ENCODE measurements around the gene OR2T27. TPM values are rescaled to one million over a fixed set of nuclear protein-coding genes. Genes with fewer than 3 reads are reported as not detected.
"Not testable (repeated sequence)": the region's sequence is repeated elsewhere in the genome, so short reads cannot be mapped to it uniquely, and the experiment has no call there.

OR2T27 gene
- total RNA-seq, 3 donors from 2014 or later, result not detected

- intact Hi-C loops (cut with DNase I; ENCODE audit: low total_unique reads), result no loop called here
- TF ChIP-seq POLR2AphosphoS5 (IDR thresholded peaks at IDR 0.05) (no peak), POLR2A (IDR thresholded peaks at IDR 0.05) (no peak)
- TF ChIP-seq, protein P1, sequence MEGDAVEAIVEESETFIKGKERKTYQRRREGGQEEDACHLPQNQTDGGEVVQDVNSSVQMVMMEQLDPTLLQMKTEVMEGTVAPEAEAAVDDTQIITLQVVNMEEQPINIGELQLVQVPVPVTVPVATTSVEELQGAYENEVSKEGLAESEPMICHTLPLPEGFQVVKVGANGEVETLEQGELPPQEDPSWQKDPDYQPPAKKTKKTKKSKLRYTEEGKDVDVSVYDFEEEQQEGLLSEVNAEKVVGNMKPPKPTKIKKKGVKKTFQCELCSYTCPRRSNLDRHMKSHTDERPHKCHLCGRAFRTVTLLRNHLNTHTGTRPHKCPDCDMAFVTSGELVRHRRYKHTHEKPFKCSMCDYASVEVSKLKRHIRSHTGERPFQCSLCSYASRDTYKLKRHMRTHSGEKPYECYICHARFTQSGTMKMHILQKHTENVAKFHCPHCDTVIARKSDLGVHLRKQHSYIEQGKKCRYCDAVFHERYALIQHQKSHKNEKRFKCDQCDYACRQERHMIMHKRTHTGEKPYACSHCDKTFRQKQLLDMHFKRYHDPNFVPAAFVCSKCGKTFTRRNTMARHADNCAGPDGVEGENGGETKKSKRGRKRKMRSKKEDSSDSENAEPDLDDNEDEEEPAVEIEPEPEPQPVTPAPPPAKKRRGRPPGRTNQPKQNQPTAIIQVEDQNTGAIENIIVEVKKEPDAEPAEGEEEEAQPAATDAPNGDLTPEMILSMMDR (IDR thresholded peaks at IDR 0.05), result no peak
- H3K9me3 ChIP-seq, result peaks cover 4 to 12% of the 10 kb centered on the region in 2 donors
- H3K4me3 ChIP-seq, result no peak overlapping the region
- no peaks in the 10 kb centered on the region for H3K36me3 ChIP-seq
- H3K27me3 ChIP-seq, result no peaks in the 10 kb centered on the region
- no peaks in the 10 kb centered on the region for H3K4me1 ChIP-seq
- H3K27ac ChIP-seq, result no peak overlapping the region
- no peak for DNase-seq (ENCODE audit: low spot score in 2 of 2)
These were observed 31.5 kb upstream of the OR2T27 start for GRCh38 chr1:248686815-248687214.

DNA sequence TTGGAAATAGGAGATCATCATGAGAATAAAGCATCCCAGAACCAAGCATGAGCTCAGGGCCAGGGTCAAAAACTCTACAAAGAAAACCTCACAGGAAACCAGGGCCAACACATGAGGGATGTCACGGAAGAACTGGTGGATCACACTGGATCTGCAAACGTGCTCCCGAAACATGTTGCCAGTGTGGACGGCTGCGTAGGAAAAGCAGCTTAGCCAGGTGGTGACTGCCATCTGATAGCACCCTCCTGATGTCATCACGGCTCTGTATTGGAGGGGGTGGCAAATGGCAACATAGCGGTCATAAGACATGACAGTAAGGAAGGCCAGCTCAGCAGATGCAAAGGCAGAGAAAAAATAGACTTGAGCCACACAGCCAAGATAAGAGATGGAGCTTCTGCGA is 26.3 kb upstream of the OR2T27 start:
- Histone ChIP-seq H3K4me1 (no peaks in the 10 kb centered on the region), H3K9me3 (no peaks in the 10 kb centered on the region), H3K27ac (no peak overlapping the region), H3K36me3 (no peaks in the 10 kb centered on the region), H3K27me3 (no peaks in the 10 kb centered on the region), H3K4me3 (no peak overlapping the region)
- TF ChIP-seq, protein P1 (IDR thresholded peaks at IDR 0.05), result no peak
- TF ChIP-seq POLR2A (IDR thresholded peaks at IDR 0.05) (no peak), POLR2AphosphoS5 (IDR thresholded peaks at IDR 0.05) (no peak)
- no peak for DNase-seq (ENCODE audit: low spot score in 2 of 2)
- intact Hi-C loops (cut with DNase I; ENCODE audit: low total_unique reads), result no loop called here

DNA sequence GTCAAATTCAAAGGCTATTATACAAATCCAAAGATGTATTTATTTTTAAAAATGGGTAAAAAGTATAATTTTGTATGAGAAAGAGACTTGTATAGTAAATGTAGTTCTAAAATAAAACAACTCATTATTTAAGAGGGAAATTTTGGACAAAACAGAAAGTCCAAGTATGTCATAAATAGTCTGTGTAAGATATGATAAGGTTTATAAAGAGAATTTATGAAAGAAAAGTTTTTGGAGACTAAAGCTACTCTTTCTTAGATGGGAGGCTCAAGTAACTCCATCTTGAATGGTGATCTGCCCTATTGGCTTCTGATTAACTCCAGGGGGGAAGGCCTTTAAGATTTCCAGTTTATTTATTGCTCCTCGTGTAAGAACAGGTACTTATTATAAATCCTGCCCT is 14.7 kb upstream of the OR2T27 start:
- Histone ChIP-seq H3K4me3 (no peak overlapping the region), H3K27ac (no peak overlapping the region), H3K9me3 (peaks cover 0 to 10% of the 10 kb centered on the region in 2 donors), H3K27me3 (no peaks in the 10 kb centered on the region), H3K4me1 (no peaks in the 10 kb centered on the region), H3K36me3 (no peaks in the 10 kb centered on the region)
- TF ChIP-seq POLR2A (IDR thresholded peaks at IDR 0.05) (no peak), POLR2AphosphoS5 (IDR thresholded peaks at IDR 0.05) (no peak)
- TF ChIP-seq, protein P1 (IDR thresholded peaks at IDR 0.05), result no peak
- intact Hi-C loops (cut with DNase I; ENCODE audit: low total_unique reads), result no loop called here
- no peak for DNase-seq (ENCODE audit: low spot score in 2 of 2)

- H3K27ac ChIP-seq; H3K4me1 ChIP-seq; DNase-seq (ENCODE audit: low spot score in 2 of 2); H3K36me3 ChIP-seq; H3K4me3 ChIP-seq; H3K27me3 ChIP-seq; H3K9me3 ChIP-seq; intact Hi-C loops (cut with DNase I; ENCODE audit: low total_unique reads): not testable (repeated sequence)
These were observed 8.4 kb upstream of the OR2T27 start for GRCh38 chr1:248663453-248664328.

GRCh38 chr1:248656797-248657196 is 1.5 kb upstream of the OR2T27 start:
- DNase-seq (ENCODE audit: low spot score in 2 of 2); H3K27ac ChIP-seq; H3K9me3 ChIP-seq; H3K4me1 ChIP-seq; H3K36me3 ChIP-seq; intact Hi-C loops (cut with DNase I; ENCODE audit: low total_unique reads); H3K4me3 ChIP-seq; H3K27me3 ChIP-seq: not testable (repeated sequence)

- H3K27ac ChIP-seq; H3K9me3 ChIP-seq; H3K36me3 ChIP-seq; DNase-seq (ENCODE audit: low spot score in 2 of 2); intact Hi-C loops (cut with DNase I; ENCODE audit: low total_unique reads); H3K4me1 ChIP-seq; H3K4me3 ChIP-seq; H3K27me3 ChIP-seq: not testable (repeated sequence)
These were observed 6.4 kb downstream of the OR2T27 start for GRCh38 chr1:248648770-248649536.

DNA sequence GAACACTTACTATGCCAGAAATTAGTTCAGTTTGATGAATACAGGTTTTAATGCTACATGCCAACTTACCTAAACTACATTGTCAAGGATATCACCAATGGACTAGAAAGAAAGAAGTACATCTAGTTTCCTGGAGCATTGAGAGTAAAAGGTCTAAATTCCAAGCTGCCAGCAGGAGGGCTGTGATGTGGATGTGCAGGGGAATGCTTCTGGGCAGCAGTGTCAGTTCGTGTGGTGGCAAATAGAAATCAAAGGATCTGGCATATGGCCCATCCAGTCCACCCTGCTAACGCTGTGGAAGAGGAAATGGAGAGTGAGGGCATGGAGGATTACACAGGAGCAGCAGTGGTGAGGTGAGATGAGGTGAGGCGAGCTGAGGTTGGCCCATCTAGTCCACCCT is 10.2 kb downstream of the OR2T27 start, which contains the start of gene OR2T35:
OR2T35 (minus strand) TSS at position 101 of the 400 bp plus-strand sequence. CDS start 6,020 bp downstream, outside the sequence.
- intact Hi-C loops (cut with DNase I; ENCODE audit: low total_unique reads), result not testable (repeated sequence)

GRCh38 chr1:248642971-248643651 is 12.2 kb downstream of the OR2T27 start:
- H3K27me3 ChIP-seq; H3K36me3 ChIP-seq; H3K9me3 ChIP-seq; H3K4me3 ChIP-seq; intact Hi-C loops (cut with DNase I; ENCODE audit: low total_unique reads); DNase-seq (ENCODE audit: low spot score in 2 of 2); H3K27ac ChIP-seq; H3K4me1 ChIP-seq: not testable (repeated sequence)

More for the DNA sequence above, 10.2 kb downstream of the OR2T27 start, which contains the start of gene OR2T35:
- H3K27me3 ChIP-seq; DNase-seq (ENCODE audit: low spot score in 2 of 2); H3K9me3 ChIP-seq; H3K4me1 ChIP-seq; H3K4me3 ChIP-seq; H3K36me3 ChIP-seq; H3K27ac ChIP-seq: not testable (repeated sequence)

DNA sequence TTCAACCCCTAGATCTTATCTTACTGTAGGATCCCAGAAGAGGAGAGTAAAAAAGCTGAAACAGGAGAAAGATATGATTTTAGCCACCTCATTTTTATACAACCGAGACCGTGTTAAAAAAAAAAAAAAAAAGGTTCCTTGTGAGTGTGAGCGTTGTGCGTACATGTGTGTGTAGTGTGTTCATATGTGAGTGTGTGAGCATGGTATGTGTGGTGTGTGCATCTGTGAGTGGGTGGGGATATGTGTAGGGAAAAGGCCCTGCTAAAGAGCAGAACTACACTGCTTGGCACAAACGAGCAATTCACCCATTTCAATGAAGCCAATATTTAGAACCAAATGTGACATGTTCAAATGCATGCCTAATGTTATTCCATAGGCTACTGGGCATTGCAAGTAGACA is 13.7 kb downstream of the OR2T27 start:
- H3K27me3 ChIP-seq; H3K27ac ChIP-seq; intact Hi-C loops (cut with DNase I; ENCODE audit: low total_unique reads); H3K4me3 ChIP-seq; H3K4me1 ChIP-seq; DNase-seq (ENCODE audit: low spot score in 2 of 2); H3K9me3 ChIP-seq; H3K36me3 ChIP-seq: not testable (repeated sequence)

All from breast epithelium (tissue), 4 donors.